ENCODE results near the gene HNRNPH2. TPM values are rescaled to one million over a fixed set of nuclear protein-coding genes. Genes with fewer than 3 reads are reported as not detected.

The HNRNPH2 gene, protein sequence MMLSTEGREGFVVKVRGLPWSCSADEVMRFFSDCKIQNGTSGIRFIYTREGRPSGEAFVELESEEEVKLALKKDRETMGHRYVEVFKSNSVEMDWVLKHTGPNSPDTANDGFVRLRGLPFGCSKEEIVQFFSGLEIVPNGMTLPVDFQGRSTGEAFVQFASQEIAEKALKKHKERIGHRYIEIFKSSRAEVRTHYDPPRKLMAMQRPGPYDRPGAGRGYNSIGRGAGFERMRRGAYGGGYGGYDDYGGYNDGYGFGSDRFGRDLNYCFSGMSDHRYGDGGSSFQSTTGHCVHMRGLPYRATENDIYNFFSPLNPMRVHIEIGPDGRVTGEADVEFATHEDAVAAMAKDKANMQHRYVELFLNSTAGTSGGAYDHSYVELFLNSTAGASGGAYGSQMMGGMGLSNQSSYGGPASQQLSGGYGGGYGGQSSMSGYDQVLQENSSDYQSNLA
- 100 to 1,000 TPM; 130 to 158 (median 139) TPM for polyA plus RNA-seq (ENCODE audit: insufficient read length in 3 of 3)
- long read RNA-seq, donor 1, transcript HNRNPH2-201 (2 exons, 2,223 nt): major isoform, 42 of 42 reads
- long read RNA-seq, donor 1, partial matches to known transcripts: 0 of 42 reads
- long read RNA-seq, donor 1, other reads (novel, unspliced or antisense): 0 of 42 reads
- long read RNA-seq, donor 2, transcript HNRNPH2-201 (2 exons, 2,223 nt): major isoform, 32 of 95 reads
- long read RNA-seq, donor 2, partial matches to known transcripts: 63 of 95 reads
- long read RNA-seq, donor 2, other reads (novel, unspliced or antisense): 0 of 95 reads
- long read RNA-seq, donor 3, transcript HNRNPH2-201 (2 exons, 2,223 nt): major isoform, 56 of 56 reads
- long read RNA-seq, donor 3, partial matches to known transcripts: 0 of 56 reads
- long read RNA-seq, donor 3, other reads (novel, unspliced or antisense): 0 of 56 reads
- long read RNA-seq, donor 4, transcript HNRNPH2-201 (2 exons, 2,223 nt): major isoform, 24 of 81 reads
- long read RNA-seq, donor 4, partial matches to known transcripts: 57 of 81 reads
- long read RNA-seq, donor 4, other reads (novel, unspliced or antisense): 0 of 81 reads
- long read RNA-seq, donor 5, transcript HNRNPH2-201 (2 exons, 2,223 nt): major isoform, 76 of 76 reads
- long read RNA-seq, donor 5, partial matches to known transcripts: 0 of 76 reads
- long read RNA-seq, donor 5, other reads (novel, unspliced or antisense): 0 of 76 reads
- long read RNA-seq, donor 6, transcript HNRNPH2-201 (2 exons, 2,223 nt): major isoform, 23 of 23 reads
- long read RNA-seq, donor 6, partial matches to known transcripts: 0 of 23 reads
- long read RNA-seq, donor 6, other reads (novel, unspliced or antisense): 0 of 23 reads
- long read RNA-seq, donor 7, transcript HNRNPH2-201 (2 exons, 2,223 nt): major isoform, 41 of 41 reads
- long read RNA-seq, donor 7, partial matches to known transcripts: 0 of 41 reads
- long read RNA-seq, donor 7, other reads (novel, unspliced or antisense): 0 of 41 reads
- long read RNA-seq, donor 8, transcript HNRNPH2-201 (2 exons, 2,223 nt): major isoform, 82 of 82 reads
- long read RNA-seq, donor 8, partial matches to known transcripts: 0 of 82 reads
- long read RNA-seq, donor 8, other reads (novel, unspliced or antisense): 0 of 82 reads
- long read RNA-seq, donor 9, transcript HNRNPH2-201 (2 exons, 2,223 nt): major isoform, 33 of 95 reads
- long read RNA-seq, donor 9, partial matches to known transcripts: 62 of 95 reads
- long read RNA-seq, donor 9, other reads (novel, unspliced or antisense): 0 of 95 reads
- long read RNA-seq, donor 10, transcript HNRNPH2-201 (2 exons, 2,223 nt): major isoform, 35 of 35 reads
- long read RNA-seq, donor 10, partial matches to known transcripts: 0 of 35 reads
- long read RNA-seq, donor 10, other reads (novel, unspliced or antisense): 0 of 35 reads
- long read RNA-seq, donor 11, transcript HNRNPH2-201 (2 exons, 2,223 nt): major isoform, 25 of 25 reads
- long read RNA-seq, donor 11, partial matches to known transcripts: 0 of 25 reads
- long read RNA-seq, donor 11, other reads (novel, unspliced or antisense): 0 of 25 reads
- long read RNA-seq, donor 12, transcript HNRNPH2-201 (2 exons, 2,223 nt): major isoform, 16 of 16 reads
- long read RNA-seq, donor 12, partial matches to known transcripts: 0 of 16 reads
- long read RNA-seq, donor 12, other reads (novel, unspliced or antisense): 0 of 16 reads
- long read RNA-seq, donor 13, transcript HNRNPH2-201 (2 exons, 2,223 nt): major isoform, 76 of 239 reads
- long read RNA-seq, donor 13, partial matches to known transcripts: 163 of 239 reads
- long read RNA-seq, donor 13, other reads (novel, unspliced or antisense): 0 of 239 reads
- long read RNA-seq, donor 14, transcript HNRNPH2-201 (2 exons, 2,223 nt): major isoform, 33 of 33 reads
- long read RNA-seq, donor 14, partial matches to known transcripts: 0 of 33 reads
- long read RNA-seq, donor 14, other reads (novel, unspliced or antisense): 0 of 33 reads
- long read RNA-seq, donor 15, transcript HNRNPH2-201 (2 exons, 2,223 nt): major isoform, 16 of 42 reads
- long read RNA-seq, donor 15, partial matches to known transcripts: 26 of 42 reads
- long read RNA-seq, donor 15, other reads (novel, unspliced or antisense): 0 of 42 reads
- long read RNA-seq, donor 16, transcript HNRNPH2-201 (2 exons, 2,223 nt): major isoform, 77 of 77 reads
- long read RNA-seq, donor 16, partial matches to known transcripts: 0 of 77 reads
- long read RNA-seq, donor 16, other reads (novel, unspliced or antisense): 0 of 77 reads

GRCh38 chrX:101407748-101408531 lies at the start of gene HNRNPH2, which contains the start of gene GLA:
Gene HNRNPH2, plus strand, starts transcription at chrX:101408222. Its CDS starts 3,767 bp downstream, at chrX:101411989.
Gene GLA, minus strand, starts transcription at chrX:101407925. Its CDS starts 22 bp downstream, at chrX:101407903.
- peak; percentile 86 to 96 (median 94) for DNase-seq (ENCODE audit: extremely low read depth in 1 of 11, low read depth in 9 of 11, low spot score in 4 of 11)

GRCh38 chrX:101359966-101360365 lies 48.1 kb upstream of the HNRNPH2 start:
- DNase-seq (ENCODE audit: extremely low read depth in 1 of 11, low read depth in 9 of 11, low spot score in 4 of 11): no peak

GRCh38 chrX:101360390-101360789 lies 47.6 kb upstream of the HNRNPH2 start:
- no peak for DNase-seq (ENCODE audit: extremely low read depth in 1 of 11, low read depth in 9 of 11, low spot score in 4 of 11)

GRCh38 chrX:101362116-101362515 lies 45.9 kb upstream of the HNRNPH2 start:
- DNase-seq (ENCODE audit: extremely low read depth in 1 of 11, low read depth in 9 of 11, low spot score in 4 of 11): no peak

GRCh38 chrX:101362757-101363156 lies 45.3 kb upstream of the HNRNPH2 start:
- no peak for DNase-seq (ENCODE audit: extremely low read depth in 1 of 11, low read depth in 9 of 11, low spot score in 4 of 11)

DNA sequence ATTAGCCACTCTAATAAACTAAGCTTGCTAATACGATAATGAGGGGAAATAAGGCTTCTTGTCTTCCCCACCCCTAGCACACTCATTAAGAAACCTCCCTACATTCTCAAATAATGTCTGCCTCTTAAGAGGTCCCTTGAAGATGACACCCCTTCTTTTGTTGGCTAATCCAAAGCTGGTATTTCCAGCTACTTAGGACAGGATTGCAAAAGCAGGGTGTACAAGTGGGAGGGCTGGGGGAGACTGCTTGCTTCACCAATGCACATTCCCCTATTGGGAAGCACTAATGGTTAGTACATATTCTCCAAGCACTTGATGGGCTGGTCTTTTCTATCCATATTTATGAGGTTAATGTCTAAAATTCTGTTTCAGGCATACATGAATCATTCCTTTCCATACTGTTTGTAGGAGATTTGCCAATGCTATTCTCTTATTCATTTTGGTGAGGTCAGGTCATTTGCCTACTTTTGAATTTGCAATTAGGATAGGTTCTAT lies 42.7 kb upstream of the HNRNPH2 start:
- no peak for DNase-seq (ENCODE audit: extremely low read depth in 1 of 11, low read depth in 9 of 11, low spot score in 4 of 11)

- no peak for DNase-seq (ENCODE audit: extremely low read depth in 1 of 11, low read depth in 9 of 11, low spot score in 4 of 11)
Measured at GRCh38 chrX:101368800-101369199, 39.2 kb upstream of the HNRNPH2 start.

- DNase-seq (ENCODE audit: extremely low read depth in 1 of 11, low read depth in 9 of 11, low spot score in 4 of 11): no peak
Measured at GRCh38 chrX:101369687-101370086, 38.3 kb upstream of the HNRNPH2 start.

DNA sequence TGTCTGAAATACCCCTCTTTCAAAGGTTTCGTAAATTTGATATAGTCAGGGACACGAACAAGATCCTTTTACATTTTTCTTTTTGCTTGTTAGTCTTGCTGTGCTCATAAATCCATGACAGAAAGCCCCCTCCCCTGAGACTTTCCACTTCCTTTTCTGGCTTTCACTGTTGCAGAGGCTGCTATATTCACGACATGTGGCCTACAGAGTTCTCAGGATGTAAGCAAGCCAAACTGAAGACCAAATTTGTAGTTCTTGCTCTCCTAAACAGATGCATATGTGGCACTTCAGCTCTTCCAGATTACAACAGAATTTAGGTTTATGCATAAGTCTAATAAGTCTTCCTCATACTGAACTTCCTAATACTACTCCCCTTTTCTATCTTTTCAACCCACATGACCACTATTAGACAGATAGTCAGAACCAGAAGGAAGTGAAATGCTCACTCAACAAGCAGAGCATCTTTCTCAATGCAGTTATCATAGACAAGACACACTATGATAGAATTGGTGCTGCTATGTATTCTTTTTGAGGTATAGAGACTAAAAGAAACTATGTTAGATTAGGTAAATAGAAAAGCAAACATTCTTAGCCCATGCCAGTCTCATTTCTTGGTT lies 37.0 kb upstream of the HNRNPH2 start:
- DNase-seq (ENCODE audit: extremely low read depth in 1 of 11, low read depth in 9 of 11, low spot score in 4 of 11): no peak

DNA sequence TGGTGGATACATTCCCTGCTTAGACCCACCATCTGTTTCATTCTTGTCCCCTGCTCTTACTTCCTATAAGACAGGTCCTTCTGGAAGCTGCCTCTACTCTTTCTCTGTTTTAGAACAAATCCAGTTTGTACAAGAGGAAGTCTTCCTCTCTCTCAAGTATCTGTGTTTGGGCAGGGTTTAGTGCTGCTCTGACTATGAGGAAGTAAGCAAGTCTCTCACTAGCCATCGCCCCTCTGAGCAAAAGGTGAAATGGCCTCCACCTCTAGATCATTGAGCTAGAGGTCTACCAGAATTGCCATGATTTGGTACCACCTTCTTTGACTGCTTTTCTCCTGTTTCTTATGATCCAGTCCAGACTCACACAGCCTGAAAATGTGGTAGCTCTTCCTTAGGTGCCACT lies 30.5 kb upstream of the HNRNPH2 start:
- DNase-seq (ENCODE audit: extremely low read depth in 1 of 11, low read depth in 9 of 11, low spot score in 4 of 11): no peak

DNA sequence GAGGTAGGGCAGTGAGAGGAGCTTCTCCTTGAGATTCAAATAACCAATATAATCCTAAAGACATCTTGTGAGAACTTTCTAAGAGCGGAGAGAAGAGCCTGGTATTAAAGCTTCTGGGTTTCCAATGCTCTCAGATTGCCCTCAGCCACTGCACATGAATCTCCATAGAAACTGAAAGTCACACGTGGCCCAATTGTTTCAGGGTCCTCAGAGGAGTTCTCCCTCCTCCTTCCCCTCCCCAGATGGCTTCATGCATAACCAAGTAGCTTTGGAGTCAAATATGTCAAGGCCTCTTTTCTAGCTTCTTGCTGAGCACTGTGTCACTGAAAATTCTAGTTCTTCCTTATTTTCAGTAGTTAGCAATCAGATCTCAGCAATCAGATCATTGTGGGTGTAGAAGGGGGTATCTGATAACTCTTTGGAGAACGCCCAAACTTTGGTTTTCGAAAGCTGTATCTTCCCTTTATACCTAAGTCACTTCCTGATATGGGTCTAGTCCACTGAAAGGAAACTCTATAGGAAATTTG lies 24.3 kb upstream of the HNRNPH2 start:
- peak in 1 of 11 donors; percentile 12 for DNase-seq (ENCODE audit: extremely low read depth in 1 of 11, low read depth in 9 of 11, low spot score in 4 of 11)

- DNase-seq (ENCODE audit: extremely low read depth in 1 of 11, low read depth in 9 of 11, low spot score in 4 of 11): no peak
Measured at GRCh38 chrX:101385026-101385684, 22.9 kb upstream of the HNRNPH2 start.

GRCh38 chrX:101385795-101386541 lies 22.1 kb upstream of the HNRNPH2 start, which contains the start of gene BTK:
Gene BTK, minus strand, starts transcription at chrX:101386191. Its CDS starts 10,907 bp downstream, at chrX:101375284.
- no peak for DNase-seq (ENCODE audit: extremely low read depth in 1 of 11, low read depth in 9 of 11, low spot score in 4 of 11)
